Measurements from ENCODE around the gene SFTA2.

GRCh38 chr6:30886897-30887255 is 45.1 kb downstream of the SFTA2 start:
- TF ChIP-seq POLR2AphosphoS5 (IDR thresholded peaks at IDR 0.05; ENCODE audit: low read depth, low read length) (no peak), POLR2A (IDR thresholded peaks at IDR 0.05; ENCODE audit: low read depth, low read length) (no peak)

All from GM12892 (cell line).